HG03442 (cell line): ENCODE measurements around the gene DNAJC15.

Source experiments
- ATAC-seq: cut with Tn5 transposase; IDR thresholded peaks from one replicate; pipeline ENCODE4 v1.9.1; 2021; ENCODE audit warnings: mild to moderate bottlenecking, moderate library complexity; ENCODE audit not compliant: unreplicated experiment

DNAJC15 gene

DNA sequence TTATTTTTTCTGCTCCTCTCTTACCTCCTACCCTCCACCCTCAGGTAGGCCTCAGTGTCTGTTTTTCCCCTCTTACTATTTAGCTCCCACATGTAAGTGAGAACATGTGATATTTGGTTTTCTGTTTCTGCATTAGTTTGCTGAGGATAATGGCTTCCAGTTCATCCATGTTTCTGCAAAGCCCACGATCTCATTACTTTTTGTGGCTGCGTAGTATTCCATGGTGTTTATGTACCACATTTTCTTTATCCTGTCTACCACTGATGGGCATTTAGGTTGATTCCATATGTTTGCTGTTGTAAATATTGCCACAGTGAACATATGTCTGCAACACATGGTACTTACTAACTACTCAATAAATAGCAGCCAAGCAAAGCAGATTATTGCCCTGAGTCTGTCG lies 56.8 kb downstream of the DNAJC15 start:
- no peak for ATAC-seq

DNA sequence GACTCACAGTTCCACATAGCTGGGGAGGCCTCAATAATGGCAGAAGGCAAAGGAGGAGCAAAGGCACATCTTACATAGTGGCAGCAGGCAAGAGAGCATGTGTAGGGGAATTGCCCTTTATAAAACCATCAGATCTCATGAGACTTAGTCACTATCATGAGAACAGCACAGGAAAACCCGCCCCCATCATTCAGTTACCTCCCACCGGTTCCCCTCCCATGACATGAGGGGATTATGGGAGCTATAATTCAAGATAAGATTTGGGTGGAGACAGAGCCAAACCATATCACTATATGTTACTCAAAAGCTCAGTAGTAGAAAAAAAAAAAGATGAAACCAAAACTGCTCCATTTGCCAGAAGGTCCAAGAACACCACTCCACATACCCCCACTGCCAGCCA lies 58.5 kb downstream of the DNAJC15 start:
- no peak for ATAC-seq

DNA sequence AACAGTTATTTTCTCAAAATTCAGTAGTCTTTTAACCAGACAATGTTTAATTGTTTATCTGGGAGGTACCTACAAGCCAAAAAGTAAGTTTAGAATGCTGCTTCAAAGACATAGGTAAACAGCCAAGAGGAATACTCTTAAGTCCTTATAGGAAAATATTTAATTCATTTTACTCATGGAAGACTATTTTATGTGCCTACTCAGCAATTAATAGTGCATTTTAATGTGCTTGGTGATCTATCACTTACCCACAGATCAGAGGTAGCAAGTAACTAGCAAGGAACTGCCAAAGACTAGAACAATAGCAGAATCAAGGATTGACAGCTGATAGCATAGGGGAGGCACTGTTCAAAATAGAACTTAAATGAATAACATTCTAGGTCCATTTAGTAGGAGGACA lies 60.4 kb downstream of the DNAJC15 start:
- no peak for ATAC-seq

DNA sequence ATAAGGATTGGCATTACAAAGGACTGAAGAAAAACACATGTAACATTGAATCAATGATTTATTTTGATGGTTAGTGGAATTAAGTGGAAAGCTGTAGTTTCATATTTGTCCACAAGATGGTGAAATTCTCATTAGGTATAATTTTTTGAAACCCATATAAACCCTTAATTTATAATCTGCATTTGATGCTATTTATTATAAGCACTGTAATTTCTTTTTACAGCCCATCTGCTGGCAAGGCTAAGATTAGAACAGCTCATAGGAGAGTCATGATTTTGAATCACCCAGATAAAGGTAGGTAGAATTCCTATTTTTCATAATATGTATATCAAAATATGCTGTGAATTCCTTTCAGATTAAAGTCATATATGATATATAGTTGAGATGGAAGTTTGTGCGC lies 62.2 kb downstream of the DNAJC15 start:
- no peak for ATAC-seq

DNA sequence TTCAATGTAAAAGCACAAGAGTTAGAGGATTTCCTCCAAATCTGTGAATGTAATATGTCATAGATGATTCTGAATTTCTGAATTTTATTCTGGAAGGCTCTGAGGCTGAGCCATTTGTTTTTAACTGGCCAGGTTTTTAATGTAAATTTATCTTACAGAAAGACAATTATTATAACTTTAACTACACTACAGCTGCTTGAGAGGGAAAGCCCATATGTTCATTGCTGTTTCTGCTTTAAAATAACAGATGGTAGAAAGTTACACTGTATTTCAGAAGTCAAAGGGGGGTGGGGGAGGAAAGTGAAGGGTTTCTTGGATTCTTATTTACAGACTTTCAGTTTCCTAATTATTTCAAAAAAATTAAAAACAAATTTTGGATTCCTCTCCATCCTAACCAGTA lies 62.8 kb downstream of the DNAJC15 start:
- ATAC-seq: no peak

DNA sequence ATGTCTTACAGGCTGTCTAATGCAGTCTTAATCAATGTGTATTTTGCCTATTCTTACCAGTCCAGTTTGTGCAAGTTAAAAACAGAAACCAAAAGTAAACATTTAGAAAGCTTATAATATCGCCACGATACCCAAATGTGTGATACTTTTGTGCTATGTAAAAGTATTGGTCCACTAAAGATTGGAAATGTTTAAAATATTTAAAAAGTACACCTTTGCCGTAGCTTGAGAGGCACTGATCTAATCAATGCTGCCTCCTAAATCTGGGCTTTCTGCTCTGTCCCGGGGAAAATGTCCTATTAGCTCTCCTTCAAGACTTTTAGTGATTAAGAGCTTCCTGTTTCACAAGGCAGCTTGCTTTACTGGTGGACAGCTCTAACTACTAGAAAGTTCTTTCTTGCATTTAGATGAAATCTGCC lies 64.7 kb downstream of the DNAJC15 start:
- no peak for ATAC-seq

DNA sequence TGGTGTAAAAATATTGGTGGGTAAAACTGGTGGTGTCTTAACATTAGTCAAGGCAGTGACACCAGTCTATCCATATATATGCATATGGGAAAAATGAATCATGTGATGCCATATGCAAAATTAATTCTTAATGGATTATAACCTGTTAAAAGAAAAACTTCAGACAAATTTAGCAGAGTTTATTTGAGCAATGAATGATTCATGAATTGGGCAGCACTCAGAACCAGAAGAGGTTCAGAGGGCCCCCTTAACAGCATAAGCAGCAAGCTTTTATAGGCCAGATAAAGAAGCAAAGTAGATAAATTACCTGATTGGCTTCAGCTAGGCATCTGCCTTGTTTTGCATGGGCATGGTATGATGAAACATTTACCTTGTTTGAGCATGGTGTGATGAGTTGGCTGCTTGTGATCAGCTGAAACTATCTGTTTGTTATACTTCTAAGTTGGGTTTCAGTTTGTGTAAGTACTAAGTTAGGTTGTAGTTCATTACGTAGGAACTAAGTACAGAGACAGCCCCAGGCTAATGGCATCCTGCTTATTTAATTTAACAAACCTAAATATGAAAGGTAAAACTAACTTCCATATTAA lies 66.6 kb downstream of the DNAJC15 start:
- no peak for ATAC-seq

DNA sequence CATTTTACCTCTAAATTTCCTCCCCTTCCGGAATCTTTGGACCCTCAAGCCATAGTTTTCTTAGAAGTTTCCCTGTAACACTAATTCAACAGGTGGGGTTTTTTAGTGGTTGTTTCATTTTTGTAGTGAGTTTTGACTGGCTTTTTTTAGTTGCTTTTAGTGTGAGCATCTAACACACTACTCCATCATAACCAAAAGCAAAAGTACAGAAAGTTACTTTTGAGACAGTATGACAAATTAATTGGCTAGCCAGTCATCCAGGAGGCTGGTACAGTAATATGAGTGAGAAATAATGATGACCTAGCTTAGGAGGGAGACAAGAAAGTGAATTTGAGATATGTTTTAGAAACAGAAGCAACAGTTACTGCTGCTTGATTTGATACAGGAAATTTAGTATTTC lies 71.5 kb downstream of the DNAJC15 start:
- ATAC-seq: peak; percentile 87

DNA sequence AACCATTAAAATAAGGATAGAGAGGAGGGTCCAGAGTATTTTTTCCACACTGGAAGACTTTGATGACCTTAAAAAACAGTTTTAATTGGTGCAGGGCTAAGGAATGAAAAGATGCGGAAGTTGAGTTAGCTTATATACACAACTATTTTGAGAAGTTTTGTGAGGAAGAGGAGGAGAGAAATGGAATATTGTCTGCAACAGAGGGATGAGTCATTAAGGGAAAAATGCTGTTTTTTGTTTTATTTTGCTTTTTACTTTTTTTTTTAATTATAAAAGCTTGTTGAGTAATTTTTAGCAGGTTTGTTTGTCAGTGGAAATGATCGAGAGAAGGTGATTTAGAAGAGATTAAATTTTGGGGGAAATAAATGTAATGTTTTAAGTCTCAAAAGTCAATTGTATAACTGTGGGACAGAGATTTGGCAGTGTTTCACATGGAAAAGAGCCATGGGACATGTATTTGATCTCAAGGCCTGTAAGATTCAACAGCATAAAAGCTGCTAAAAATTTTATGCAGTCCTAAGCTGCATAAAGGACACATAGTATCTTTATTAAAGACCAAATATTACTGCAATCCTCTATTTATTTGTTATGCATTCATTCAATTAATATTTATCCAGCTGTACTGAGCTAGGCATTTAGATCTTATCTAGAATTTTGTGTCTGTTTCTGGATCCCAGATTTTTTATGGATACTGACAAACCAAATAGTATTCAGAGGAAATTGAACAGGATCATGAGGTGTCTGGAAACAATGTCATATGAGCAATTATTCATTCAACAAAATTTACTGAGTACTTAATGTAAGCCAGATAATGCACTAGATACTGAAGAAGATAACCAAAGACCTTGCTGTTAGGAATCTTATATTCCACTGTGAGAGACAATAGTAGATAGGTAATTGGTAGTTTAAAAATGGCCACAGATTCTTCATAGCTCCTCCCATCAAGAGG lies 72.7 kb downstream of the DNAJC15 start:
- ATAC-seq: no peak

DNA sequence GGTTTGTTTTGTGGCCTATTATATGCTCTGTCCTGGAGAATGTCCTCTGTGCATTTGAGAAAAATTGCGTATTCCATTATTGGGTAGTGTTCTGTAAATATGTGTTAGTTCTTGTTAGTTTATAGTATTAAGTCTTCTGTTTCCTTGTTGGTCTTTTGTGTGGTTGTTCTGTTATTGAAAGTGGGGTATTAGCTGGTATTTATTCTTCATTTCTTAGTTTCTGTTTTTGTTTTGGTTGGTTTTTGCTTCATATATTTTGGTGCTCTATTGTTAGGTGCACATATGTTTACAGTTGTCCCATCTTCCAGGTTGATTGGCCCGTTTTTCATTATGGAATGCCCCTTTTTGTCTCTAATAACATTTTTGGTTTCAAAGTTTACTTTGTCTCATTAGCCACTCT lies 77.3 kb downstream of the DNAJC15 start:
- no peak for ATAC-seq

DNA sequence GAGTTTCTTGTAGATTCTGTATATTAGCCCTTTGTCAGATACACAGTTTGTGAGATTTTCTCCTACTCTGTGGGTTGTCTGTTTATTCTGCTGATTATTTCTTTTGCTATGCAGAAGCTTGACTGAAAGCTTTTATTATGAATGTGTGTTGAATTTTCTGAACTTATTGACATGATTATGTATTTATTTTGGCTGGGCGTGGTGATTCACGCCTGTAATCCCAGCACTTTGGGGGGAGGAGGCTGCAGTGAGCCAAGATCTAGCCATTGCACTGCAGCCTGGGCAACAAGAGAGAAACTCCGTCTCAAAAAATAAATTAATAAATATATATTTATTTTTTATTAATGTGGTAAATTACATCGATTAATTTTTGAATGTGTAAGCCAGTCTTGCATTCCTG lies 78.9 kb downstream of the DNAJC15 start:
- no peak for ATAC-seq

DNA sequence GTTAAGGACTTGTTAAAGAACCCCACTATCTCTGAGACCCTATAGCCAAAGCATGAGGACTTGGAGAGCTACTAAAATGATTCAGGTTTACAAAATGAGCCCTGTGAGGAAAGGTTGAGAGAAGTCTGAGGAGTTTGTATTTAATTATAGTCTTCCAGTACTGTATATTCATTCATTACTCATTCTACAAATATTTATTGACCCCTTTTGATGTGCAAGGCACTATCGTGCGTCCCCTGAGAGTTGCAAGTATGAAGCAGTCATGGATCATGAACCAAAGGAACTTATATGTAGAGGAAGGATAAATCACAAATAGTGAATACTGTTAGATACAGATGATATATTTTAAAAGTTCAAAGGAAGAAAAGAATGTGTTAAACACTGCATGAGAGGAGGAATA lies 84.4 kb downstream of the DNAJC15 start:
- no peak for ATAC-seq

DNA sequence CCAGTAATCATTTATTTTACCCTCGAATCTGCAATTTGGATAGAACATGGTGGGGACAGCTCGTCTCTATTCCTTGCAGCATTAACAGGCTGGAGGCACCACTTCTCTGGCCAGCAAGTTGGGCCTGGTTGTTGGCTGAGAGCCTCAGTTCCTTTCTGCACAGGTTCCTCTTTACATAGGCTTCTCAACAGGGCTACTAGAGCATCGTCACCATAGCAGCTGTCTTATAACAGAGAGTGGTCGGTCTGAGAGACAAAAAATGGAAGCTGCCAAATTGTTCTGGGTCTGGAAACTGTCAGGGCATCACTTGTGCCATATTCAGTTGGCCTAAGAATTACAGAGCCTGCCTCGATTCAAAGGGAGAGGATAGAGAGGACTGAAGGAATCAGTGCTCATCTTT lies 86.7 kb downstream of the DNAJC15 start:
- no peak for ATAC-seq

DNA sequence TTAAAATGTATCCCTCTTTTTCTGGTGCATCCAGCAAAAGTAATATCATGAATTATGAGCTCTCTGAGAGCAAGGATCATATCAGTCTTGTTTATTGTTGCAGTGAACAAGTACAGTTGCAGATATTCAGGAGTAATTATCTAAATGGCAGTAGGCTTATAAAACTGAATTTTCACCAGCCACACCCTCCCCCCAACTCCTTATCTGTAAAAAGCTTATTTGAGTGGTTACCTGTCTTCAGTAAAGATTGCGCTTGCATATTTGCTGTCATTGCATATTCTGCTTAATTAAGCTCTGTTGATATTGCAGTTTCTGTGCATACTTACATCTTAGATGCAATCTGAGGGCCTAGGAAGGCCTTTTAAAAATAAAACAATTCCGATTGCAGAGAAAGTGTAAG lies 87.3 kb downstream of the DNAJC15 start:
- no peak for ATAC-seq

DNA sequence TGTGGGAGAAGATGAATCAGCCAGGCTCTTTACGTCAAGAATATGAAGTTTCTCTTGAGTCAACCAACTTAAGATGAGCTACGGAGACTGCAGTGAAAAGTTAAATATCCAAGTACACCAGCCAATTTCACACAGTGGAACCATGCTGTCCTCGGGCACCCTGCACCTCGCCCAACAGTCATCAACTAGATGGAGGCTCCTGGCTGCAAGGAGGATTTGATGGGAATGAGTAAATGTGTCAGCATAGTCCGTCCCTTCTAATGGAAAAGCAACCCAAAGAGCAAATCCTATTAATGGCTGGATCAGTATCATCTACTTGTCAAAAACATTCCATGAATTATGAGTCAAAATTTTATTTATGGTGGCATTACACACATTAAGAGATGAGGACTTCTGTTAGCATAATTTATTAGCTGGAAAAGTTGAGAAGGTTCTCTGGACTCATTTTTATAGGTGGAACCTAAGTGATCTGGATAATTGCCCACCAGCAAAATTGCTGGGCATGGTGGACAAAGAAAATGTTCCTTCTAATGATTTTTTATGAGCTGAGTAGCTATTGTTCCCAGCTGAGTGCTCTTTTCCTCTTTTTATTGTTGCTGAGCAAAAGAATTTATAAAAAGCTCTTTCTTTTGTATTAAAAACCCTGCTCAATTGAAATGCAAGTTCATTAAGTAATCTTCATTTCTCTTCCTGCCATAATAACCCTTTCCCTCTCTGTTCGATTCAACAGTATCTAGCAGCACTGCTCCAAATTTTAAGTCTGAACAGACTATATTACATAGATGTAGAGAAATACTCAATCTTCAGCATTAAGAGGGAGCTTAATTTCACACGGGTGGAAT lies 88.4 kb downstream of the DNAJC15 start:
- ATAC-seq: no peak

DNA sequence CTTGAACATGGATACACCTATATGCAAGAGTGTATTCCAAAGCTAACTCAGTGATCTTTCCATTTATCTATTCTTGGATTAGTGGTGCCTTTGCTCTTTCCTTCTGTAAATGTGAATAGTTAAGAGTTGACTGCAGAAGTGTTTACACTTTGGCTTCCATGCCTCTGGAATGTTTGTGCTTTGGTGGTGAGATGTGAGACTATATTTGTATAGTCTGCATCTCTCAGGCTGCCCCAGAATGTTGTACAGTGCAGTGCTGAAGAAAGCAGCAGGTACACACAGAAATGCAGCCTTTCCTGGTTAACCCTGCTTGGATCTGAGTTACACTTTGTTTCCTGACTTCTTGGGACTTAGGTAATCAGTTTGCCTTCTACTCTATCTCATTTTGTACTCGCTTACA lies 90.2 kb downstream of the DNAJC15 start:
- no peak for ATAC-seq

DNA sequence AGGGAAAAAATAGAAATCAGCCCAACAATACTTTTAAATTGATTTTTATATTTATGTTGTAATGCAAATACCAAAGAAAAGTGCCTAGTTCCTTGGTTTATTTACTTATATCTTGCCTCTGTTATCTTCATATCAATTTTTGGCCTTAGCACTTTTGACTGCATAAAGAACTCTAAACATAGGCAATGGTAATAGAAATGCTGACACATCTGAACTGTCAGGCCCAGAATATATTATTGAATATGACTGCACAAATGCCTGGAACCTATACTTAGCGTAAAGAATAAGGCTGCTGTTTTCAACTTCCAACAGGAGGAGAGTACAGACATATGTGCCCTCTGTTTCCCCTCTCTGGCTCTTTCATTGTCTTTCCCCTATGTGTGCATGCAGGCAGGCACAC lies 91.1 kb downstream of the DNAJC15 start:
- no peak for ATAC-seq

DNA sequence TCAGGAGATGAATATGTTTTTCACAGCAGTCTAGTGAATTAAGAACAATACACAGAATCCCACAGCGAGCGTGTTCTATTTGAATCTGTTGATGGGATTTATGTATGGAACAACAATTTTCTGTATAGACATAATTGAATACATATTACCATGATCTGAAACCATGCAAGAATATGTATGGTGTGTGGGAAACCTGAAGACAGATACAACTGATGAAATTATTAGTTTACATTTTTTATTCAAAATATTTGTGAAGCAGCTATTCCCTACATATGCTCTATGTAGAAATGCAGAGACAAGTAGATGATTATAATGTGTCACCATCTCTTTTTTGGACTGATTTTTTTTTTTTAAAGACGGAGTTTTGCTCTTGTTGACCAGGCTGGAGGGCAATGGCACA lies 91.8 kb downstream of the DNAJC15 start:
- ATAC-seq: no peak

DNA sequence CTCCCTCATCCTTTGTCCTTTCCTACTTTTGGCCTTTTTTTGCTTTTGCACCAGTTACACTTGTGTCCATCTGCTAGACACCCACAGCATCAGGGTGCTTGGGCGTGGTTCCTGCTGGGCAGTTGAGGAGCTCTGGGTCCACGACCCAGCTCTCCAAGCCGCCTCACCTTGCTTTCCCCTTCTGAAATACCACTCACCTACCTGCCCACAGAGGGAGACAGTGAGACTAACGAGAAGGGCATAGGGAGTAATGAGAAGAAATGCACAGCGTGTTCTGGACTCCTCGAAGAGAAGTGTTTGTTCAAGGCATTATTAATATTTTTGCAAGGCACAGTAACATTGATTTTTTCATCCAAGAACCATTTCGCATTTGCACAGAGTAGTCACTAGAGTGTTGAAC lies 92.9 kb downstream of the DNAJC15 start:
- ATAC-seq: no peak

DNA sequence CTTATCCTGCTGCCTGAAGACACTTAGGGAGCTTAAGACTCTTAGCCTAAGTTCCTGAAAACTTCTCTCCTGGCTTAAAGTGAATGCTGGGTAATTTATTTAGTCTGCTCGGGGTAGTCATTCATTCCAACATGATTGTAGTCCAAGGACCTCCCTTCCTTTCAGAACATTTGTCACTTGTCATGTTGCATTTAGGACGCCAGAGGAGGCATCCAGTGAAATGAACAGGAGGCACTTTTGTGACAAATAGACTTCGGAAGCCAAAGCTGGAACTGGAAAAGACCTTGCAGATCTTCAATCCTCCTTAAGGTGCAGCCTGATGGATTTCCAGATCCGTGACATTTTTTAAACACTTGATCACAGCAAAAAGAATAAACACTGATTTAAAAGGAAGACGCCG lies 95.1 kb downstream of the DNAJC15 start:
- no peak for ATAC-seq

DNA sequence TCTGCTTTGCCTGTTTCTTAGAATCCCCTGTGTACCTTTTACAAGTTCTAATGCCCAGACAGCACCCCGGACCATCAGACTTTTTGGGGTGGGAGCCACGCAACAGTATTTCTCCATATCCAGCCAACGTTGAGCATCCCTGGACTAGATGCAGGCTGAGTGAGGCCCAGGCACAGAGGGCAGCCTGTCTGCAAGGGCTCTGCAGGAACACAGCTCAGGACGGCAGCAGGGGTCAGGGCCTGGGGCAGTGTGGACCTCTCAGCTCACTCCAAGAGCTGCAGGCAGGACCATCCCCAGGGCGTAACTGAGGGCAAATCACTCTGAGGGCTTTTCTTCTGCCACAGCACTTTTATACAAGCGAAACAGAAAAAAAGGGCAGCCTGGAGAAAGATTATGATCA lies 95.8 kb downstream of the DNAJC15 start:
- no peak for ATAC-seq

DNA sequence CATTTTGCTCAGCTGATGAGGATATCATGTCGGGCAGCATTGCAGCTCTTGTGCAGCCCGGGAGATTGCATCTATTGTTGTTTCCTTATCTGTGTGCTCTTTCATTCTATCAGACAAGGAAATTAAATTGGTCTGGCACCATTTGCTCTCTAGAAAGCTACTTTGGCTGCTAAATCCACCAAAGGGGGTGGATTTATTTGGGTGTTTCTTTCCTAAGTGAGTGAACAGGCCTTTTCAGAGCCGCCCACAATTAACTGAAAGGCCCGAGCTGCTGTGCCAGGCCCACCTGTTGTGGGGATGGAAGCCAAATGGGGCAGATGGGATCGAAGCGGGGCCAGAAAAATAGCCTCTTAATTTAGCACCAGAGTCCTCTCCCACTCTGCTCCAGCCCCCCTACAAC lies 99.4 kb downstream of the DNAJC15 start:
- no peak for ATAC-seq
